SK-N-SH (cell line): Measurements from ENCODE around the gene FAM50B. TPM values are rescaled to one million over a fixed set of nuclear protein-coding genes. Genes with fewer than 3 reads are reported as not detected.

Source experiments
- CTCF ChIA-PET: fragments of 300-600, 350-600 bp; formaldehyde crosslinking; extraction: SDS; loops from one replicate; lab custom pipeline; 2021; lab: Yijun Ruan, JAX
- POLR2A ChIA-PET: fragments of 350-600 bp; sonication (Branson Sonifier 250); formaldehyde crosslinking; extraction: SDS; loops from one replicate; lab custom pipeline; 2020; ENCODE audit warnings: antibody characterized with exemption, inconsistent platforms; lab: Yijun Ruan, JAX
- DNase-seq: peaks from one replicate; pipeline ENCODE4 v3.0.0; 2012
- H2AFZ ChIP-seq: fragments of 200-600 bp; sonication (generic); 2 replicates; pipeline ENCODE4 v1.8.1; 2016; ENCODE audit warnings: antibody characterized with exemption, mild to moderate bottlenecking, low read depth
- H3F3A ChIP-seq: fragments of 200-600 bp; sonication (generic); replicated peaks from 2 replicates; pipeline ENCODE3; 2016; ENCODE audit warnings: antibody characterized with exemption, mild to moderate bottlenecking; ENCODE audit not compliant: insufficient read depth
- H3K27ac ChIP-seq, 2 experiments: fragments of 200-500 bp in 1 of 2; fragments of 200-600 bp in 1 of 2; sonication (Bioruptor generic) in 1 of 2; sonication (generic), shearing (Covaris generic) in 1 of 2; 2 replicates each; pipeline versions ENCODE4 v1.5.1 to v1.6.1; 2014 to 2016; ENCODE audit warnings: low read depth in 2 of 2, inconsistent platforms in 1 of 2, low read length in 1 of 2, mild to moderate bottlenecking in 1 of 2, mixed read lengths in 1 of 2
- H3K27me3 ChIP-seq: fragments of 200-600 bp; sonication (generic), shearing (Covaris generic); 2 replicates; pipeline ENCODE4 v1.6.1; 2016; ENCODE audit warnings: mixed run types; ENCODE audit not compliant: insufficient read depth
- H3K36me3 ChIP-seq, 2 experiments: fragments of 200-500 bp in 1 of 2; fragments of 200-600 bp in 1 of 2; sonication (Bioruptor generic) in 1 of 2; sonication (generic) in 1 of 2; replicated peaks in 1 of 2; 2 replicates each; pipeline versions ENCODE3 to v1.5.1; 2014 to 2016; ENCODE audit warnings: low read length in 1 of 2, mild to moderate bottlenecking in 1 of 2; ENCODE audit not compliant: insufficient read depth in 2 of 2, control insufficient read depth in 1 of 2
- H3K4me1 ChIP-seq, 2 experiments: fragments of 200-500 bp in 1 of 2; fragments of 200-600 bp in 1 of 2; sonication (Bioruptor generic) in 1 of 2; sonication (generic), shearing (Covaris generic) in 1 of 2; 2 replicates each; pipeline versions ENCODE4 v1.5.1 to v1.6.1; 2014 to 2016; ENCODE audit warnings: low read depth in 1 of 2, low read length in 1 of 2, mixed run types in 1 of 2; ENCODE audit not compliant: insufficient read depth in 2 of 2, control insufficient read depth in 1 of 2
- H3K4me2 ChIP-seq: fragments of 200-600 bp; sonication (generic), shearing (Covaris generic); 2 replicates; pipeline ENCODE4 v1.6.1; 2017; ENCODE audit warnings: mixed run types
- H3K4me3 ChIP-seq, 2 experiments: fragments of 200-500 bp in 1 of 2; fragments of 200-600 bp in 1 of 2; sonication (Bioruptor generic) in 1 of 2; sonication (generic), shearing (Covaris generic) in 1 of 2; 2 replicates each; pipeline versions ENCODE4 v1.5.1 to v1.8.1; 2014 to 2016; ENCODE audit warnings: low read depth in 2 of 2, inconsistent platforms in 1 of 2, low read length in 1 of 2, mild to moderate bottlenecking in 1 of 2, mixed read lengths in 1 of 2, moderate library complexity in 1 of 2
- H3K79me2 ChIP-seq: fragments of 200-600 bp; sonication (generic); 2 replicates; pipeline ENCODE4 v1.8.1; 2017; ENCODE audit warnings: mild to moderate bottlenecking; ENCODE audit not compliant: insufficient read depth
- H3K9ac ChIP-seq: fragments of 200-600 bp; sonication (generic); 2 replicates; pipeline ENCODE4 v1.6.1; 2017; ENCODE audit warnings: mixed run types
- H3K9me2 ChIP-seq: fragments of 200-600 bp; sonication (generic); 2 replicates; pipeline ENCODE4 v1.6.1; 2017; ENCODE audit warnings: mixed run types
- H3K9me3 ChIP-seq: fragments of 200-600 bp; sonication (generic); 2 replicates; pipeline ENCODE4 v1.6.1; 2017; ENCODE audit warnings: mixed run types, mild to moderate bottlenecking, moderate library complexity
- H4K20me1 ChIP-seq: fragments of 200-600 bp; sonication (generic); 2 replicates; pipeline ENCODE4 v1.6.1; 2017; ENCODE audit warnings: mild to moderate bottlenecking, mixed run types; ENCODE audit not compliant: insufficient read depth
- CHD2 ChIP-seq: fragments of 150-350 bp; IDR thresholded peaks from 2 replicates; pipeline ENCODE4 v1.6.1; 2018; ENCODE audit warnings: low read length; ENCODE audit not compliant: partially characterized antibody
- FOXM1 ChIP-seq: IDR thresholded peaks from 2 replicates; pipeline ENCODE4 v1.4.0; 2012; ENCODE audit warnings: low read depth, mild to moderate bottlenecking
- GABPA ChIP-seq: IDR thresholded peaks from 2 replicates; pipeline ENCODE4 v1.4.0; 2012; ENCODE audit warnings: low read depth, mild to moderate bottlenecking
- GATA2 ChIP-seq: sonication (generic); formaldehyde crosslinking; IDR thresholded peaks from 2 replicates; pipeline ENCODE4 v1.5.0; 2020; ENCODE audit warnings: mild to moderate bottlenecking, missing genetic modification reagents
- MEF2A ChIP-seq: IDR thresholded peaks from 2 replicates; pipeline ENCODE4 v1.4.0; 2012; ENCODE audit warnings: low read depth, borderline replicate concordance
- NFIC ChIP-seq: IDR thresholded peaks from 2 replicates; pipeline ENCODE4 v1.4.0; 2012; ENCODE audit warnings: borderline replicate concordance
- NRF1 ChIP-seq: IDR thresholded peaks from 2 replicates; pipeline ENCODE4 v1.6.1; 2012; ENCODE audit warnings: low read depth, mild to moderate bottlenecking, low read length
- RFX5 ChIP-seq: IDR thresholded peaks from 2 replicates; pipeline ENCODE4 v1.6.1; 2012; ENCODE audit warnings: mild to moderate bottlenecking, improper control_type of control experiment, low read length
- RXRA ChIP-seq: IDR thresholded peaks from 2 replicates; pipeline ENCODE4 v1.4.0; 2012; ENCODE audit warnings: low read depth, mild to moderate bottlenecking, borderline replicate concordance
- SIN3A ChIP-seq: IDR thresholded peaks from 2 replicates; pipeline ENCODE4 v1.6.1; 2012; ENCODE audit warnings: low read depth, mild to moderate bottlenecking, low read length, moderate library complexity, borderline replicate concordance
- YY1 ChIP-seq: IDR thresholded peaks from 2 replicates; pipeline ENCODE4 v1.4.0; 2012; ENCODE audit warnings: low read depth, mild to moderate bottlenecking
- WGBS: methylation state at CpG from one replicate; pipeline ENCODE4 v1.1.6; 2017; ENCODE audit warnings: low lambda C conversion rate; 5-methylcytosine and 5-hydroxymethylcytosine counted together
- polyA plus RNA-seq, 3 experiments: library from polyadenylated mRNA; depleted of rRNA; stranded (reverse); fragments of >200 nt; gene quantifications; 2 replicates each; pipeline ENCODE4 v1.2.3, GENCODE V29; 2012
- TF ChIP-seq, protein P1 (sequence below): fragments of 200-600 bp; sonication (generic); IDR thresholded peaks from 2 replicates; pipeline ENCODE4 v1.6.1; 2017; ENCODE audit warnings: antibody characterized with exemption, mild to moderate bottlenecking, moderate library complexity
- TF ChIP-seq, protein P2 (sequence below): fragments of 150-350 bp; IDR thresholded peaks from 2 replicates; pipeline ENCODE4 v1.6.1; 2016; ENCODE audit warnings: mild to moderate bottlenecking, low read depth, low read length
- TF ChIP-seq, protein P3 (sequence below): IDR thresholded peaks from 2 replicates; pipeline ENCODE4 v1.6.1; 2012; ENCODE audit warnings: mild to moderate bottlenecking, low read depth, low read length, moderate library complexity

Gene FAM50B
- polyA plus RNA-seq, 1 of the 3 experiments (the other 2 are of a cell fraction), result 13.8 TPM

DNA sequence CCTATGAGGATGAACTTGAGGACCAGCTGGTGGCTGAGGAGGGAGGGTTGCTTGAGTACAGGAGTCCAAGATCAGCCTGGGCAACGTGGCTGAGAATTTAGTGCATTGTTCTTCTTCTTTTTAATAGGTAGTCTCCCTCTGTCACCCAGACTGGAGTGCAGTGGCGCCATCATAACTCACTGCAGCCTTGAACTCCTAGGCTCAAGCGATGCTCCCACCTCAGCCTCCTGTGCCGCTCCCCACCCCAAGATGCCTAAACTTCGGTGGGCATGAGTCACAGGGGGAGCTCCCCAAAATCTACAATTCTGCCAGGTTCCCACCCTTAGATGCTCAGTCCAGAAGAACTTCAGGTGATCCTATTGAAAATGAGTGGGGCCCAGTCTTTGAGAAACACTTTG lies 21.4 kb downstream of the FAM50B start:
- H3K4me3 ChIP-seq, result no peak overlapping the region
- H3K4me2 ChIP-seq, result no peak overlapping the region
- no peak overlapping the region for H3K27ac ChIP-seq
- H3K9me3 ChIP-seq, result no peaks in the 10 kb centered on the region
- H3K36me3 ChIP-seq, result no peaks in the 10 kb centered on the region
- H3F3A ChIP-seq, result no peaks in the 10 kb centered on the region
- no peaks in the 10 kb centered on the region for H3K4me1 ChIP-seq
- no peak overlapping the region for H2AFZ ChIP-seq
- CTCF ChIA-PET, result interaction anchor here (2.2 to 3.7 kb wide), 2 partner anchors 21 to 120 kb away, joined by 5 to 15 read pairs; partner anchors contain the start of gene FAM50B
- no peaks in the 10 kb centered on the region for H4K20me1 ChIP-seq
- H3K79me2 ChIP-seq, result no peaks in the 10 kb centered on the region
- no peak for TF ChIP-seq RFX5
- no peak for TF ChIP-seq RXRA
- TF ChIP-seq YY1, result no peak
- TF ChIP-seq CHD2, result no peak
- no peak for TF ChIP-seq GABPA
- TF ChIP-seq, protein P1, sequence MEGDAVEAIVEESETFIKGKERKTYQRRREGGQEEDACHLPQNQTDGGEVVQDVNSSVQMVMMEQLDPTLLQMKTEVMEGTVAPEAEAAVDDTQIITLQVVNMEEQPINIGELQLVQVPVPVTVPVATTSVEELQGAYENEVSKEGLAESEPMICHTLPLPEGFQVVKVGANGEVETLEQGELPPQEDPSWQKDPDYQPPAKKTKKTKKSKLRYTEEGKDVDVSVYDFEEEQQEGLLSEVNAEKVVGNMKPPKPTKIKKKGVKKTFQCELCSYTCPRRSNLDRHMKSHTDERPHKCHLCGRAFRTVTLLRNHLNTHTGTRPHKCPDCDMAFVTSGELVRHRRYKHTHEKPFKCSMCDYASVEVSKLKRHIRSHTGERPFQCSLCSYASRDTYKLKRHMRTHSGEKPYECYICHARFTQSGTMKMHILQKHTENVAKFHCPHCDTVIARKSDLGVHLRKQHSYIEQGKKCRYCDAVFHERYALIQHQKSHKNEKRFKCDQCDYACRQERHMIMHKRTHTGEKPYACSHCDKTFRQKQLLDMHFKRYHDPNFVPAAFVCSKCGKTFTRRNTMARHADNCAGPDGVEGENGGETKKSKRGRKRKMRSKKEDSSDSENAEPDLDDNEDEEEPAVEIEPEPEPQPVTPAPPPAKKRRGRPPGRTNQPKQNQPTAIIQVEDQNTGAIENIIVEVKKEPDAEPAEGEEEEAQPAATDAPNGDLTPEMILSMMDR, result no peak
- TF ChIP-seq SIN3A, result no peak
- TF ChIP-seq, protein P2, sequence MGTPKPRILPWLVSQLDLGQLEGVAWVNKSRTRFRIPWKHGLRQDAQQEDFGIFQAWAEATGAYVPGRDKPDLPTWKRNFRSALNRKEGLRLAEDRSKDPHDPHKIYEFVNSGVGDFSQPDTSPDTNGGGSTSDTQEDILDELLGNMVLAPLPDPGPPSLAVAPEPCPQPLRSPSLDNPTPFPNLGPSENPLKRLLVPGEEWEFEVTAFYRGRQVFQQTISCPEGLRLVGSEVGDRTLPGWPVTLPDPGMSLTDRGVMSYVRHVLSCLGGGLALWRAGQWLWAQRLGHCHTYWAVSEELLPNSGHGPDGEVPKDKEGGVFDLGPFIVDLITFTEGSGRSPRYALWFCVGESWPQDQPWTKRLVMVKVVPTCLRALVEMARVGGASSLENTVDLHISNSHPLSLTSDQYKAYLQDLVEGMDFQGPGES, result no peak
- no peak for TF ChIP-seq NFIC
- no peak for TF ChIP-seq GATA2 (CRISPR knock-in tag)
- POLR2A ChIA-PET, result no interaction called here
- DNase-seq, result no peak
- H3K9ac ChIP-seq, result no peak overlapping the region
- no peaks in the 10 kb centered on the region for H3K9me2 ChIP-seq
- no peaks in the 10 kb centered on the region for H3K27me3 ChIP-seq
- 83% methylated on average over 5 of the region's 5 CpGs for WGBS

DNA sequence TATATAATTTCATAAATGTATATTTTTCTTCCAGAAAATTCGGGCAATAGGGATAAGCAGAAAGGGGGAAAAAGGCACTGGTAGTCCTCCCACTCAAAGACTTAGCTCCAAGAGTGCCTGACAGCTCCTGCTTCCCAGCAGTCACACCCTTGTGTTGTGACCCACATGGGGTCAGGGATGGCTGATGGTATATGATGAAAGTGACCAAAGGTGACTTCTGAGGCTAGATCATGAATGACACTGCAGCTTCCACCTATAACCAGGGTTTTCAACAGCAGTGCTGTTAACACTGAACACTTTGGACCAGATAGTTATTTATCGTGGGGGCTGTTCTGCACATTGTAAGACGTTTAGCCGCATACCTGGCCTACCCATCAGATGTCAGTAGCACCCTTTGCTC lies 22.3 kb downstream of the FAM50B start:
- no peaks in the 10 kb centered on the region for H3K79me2 ChIP-seq
- DNase-seq, result no peak
- H3K36me3 ChIP-seq, result no peaks in the 10 kb centered on the region
- no peaks in the 10 kb centered on the region for H3K4me1 ChIP-seq
- no peaks in the 10 kb centered on the region for H4K20me1 ChIP-seq
- H3K27ac ChIP-seq, result no peak overlapping the region
- no peaks in the 10 kb centered on the region for H3K9me3 ChIP-seq
- POLR2A ChIA-PET, result no interaction called here
- no peak overlapping the region for H3K9ac ChIP-seq
- WGBS, result 56% methylated on average over 3 of the region's 4 CpGs
- TF ChIP-seq NRF1 (no peak), GABPA (no peak), MEF2A (no peak), FOXM1 (no peak), RXRA (no peak)
- TF ChIP-seq, protein P3, sequence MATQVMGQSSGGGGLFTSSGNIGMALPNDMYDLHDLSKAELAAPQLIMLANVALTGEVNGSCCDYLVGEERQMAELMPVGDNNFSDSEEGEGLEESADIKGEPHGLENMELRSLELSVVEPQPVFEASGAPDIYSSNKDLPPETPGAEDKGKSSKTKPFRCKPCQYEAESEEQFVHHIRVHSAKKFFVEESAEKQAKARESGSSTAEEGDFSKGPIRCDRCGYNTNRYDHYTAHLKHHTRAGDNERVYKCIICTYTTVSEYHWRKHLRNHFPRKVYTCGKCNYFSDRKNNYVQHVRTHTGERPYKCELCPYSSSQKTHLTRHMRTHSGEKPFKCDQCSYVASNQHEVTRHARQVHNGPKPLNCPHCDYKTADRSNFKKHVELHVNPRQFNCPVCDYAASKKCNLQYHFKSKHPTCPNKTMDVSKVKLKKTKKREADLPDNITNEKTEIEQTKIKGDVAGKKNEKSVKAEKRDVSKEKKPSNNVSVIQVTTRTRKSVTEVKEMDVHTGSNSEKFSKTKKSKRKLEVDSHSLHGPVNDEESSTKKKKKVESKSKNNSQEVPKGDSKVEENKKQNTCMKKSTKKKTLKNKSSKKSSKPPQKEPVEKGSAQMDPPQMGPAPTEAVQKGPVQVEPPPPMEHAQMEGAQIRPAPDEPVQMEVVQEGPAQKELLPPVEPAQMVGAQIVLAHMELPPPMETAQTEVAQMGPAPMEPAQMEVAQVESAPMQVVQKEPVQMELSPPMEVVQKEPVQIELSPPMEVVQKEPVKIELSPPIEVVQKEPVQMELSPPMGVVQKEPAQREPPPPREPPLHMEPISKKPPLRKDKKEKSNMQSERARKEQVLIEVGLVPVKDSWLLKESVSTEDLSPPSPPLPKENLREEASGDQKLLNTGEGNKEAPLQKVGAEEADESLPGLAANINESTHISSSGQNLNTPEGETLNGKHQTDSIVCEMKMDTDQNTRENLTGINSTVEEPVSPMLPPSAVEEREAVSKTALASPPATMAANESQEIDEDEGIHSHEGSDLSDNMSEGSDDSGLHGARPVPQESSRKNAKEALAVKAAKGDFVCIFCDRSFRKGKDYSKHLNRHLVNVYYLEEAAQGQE, result no peak
- no peaks in the 10 kb centered on the region for H3K27me3 ChIP-seq
- no peak overlapping the region for H3K4me3 ChIP-seq
- H2AFZ ChIP-seq, result no peak overlapping the region
- no peaks in the 10 kb centered on the region for H3K9me2 ChIP-seq
- no peaks in the 10 kb centered on the region for H3F3A ChIP-seq
- no peak overlapping the region for H3K4me2 ChIP-seq
- CTCF ChIA-PET, result interaction anchor here (1.3 to 3.7 kb wide), 3 partner anchors 14 to 119 kb away, joined by 3 to 15 read pairs (median 5); partner anchors contain the start of gene FAM50B
